TTC549 (cell line): Measurements from ENCODE around the gene SNX11.
"Not testable (repeated sequence)": the region's sequence is repeated elsewhere in the genome, so short reads cannot be mapped to it uniquely, and the experiment has no call there.

Source experiments
- FAIRE-seq: peaks from 2 replicates; lab custom pipeline; 2012; peaks lifted over from hg19 to GRCh38; lab: Jason Lieb, UNC

The SNX11 gene

GRCh38 chr17:48107137-48108055 is at the start of gene SNX11:
SNX11 (plus strand) TSS chr17:48107766; CDS start chr17:48112044, 4,278 bp downstream.
- FAIRE-seq: no peak

- no peak for FAIRE-seq
These were observed 49.0 kb upstream of the SNX11 start for GRCh38 chr17:48058393-48059124.

GRCh38 chr17:48059125-48059668 is 48.4 kb upstream of the SNX11 start:
- no peak for FAIRE-seq

GRCh38 chr17:48060249-48060648 is 47.3 kb upstream of the SNX11 start:
- FAIRE-seq: no peak

GRCh38 chr17:48062273-48062672 is 45.3 kb upstream of the SNX11 start:
- FAIRE-seq: no peak

GRCh38 chr17:48064638-48065037 is 42.9 kb upstream of the SNX11 start:
- no peak for FAIRE-seq

GRCh38 chr17:48066192-48066591 is 41.4 kb upstream of the SNX11 start:
- no peak for FAIRE-seq

- no peak for FAIRE-seq
These were observed 40.9 kb upstream of the SNX11 start for GRCh38 chr17:48066656-48067055.

GRCh38 chr17:48067245-48067644 is 40.3 kb upstream of the SNX11 start:
- no peak for FAIRE-seq

- FAIRE-seq: not testable (repeated sequence)
These were observed 39.8 kb upstream of the SNX11 start for GRCh38 chr17:48067808-48068207.

- FAIRE-seq: no peak
These were observed 39.0 kb upstream of the SNX11 start for GRCh38 chr17:48068491-48068961.

- FAIRE-seq: no peak
These were observed 37.4 kb upstream of the SNX11 start for GRCh38 chr17:48070195-48070594.

- FAIRE-seq: no peak
These were observed 35.9 kb upstream of the SNX11 start for GRCh38 chr17:48071654-48072053.

GRCh38 chr17:48072811-48073210 is 34.8 kb upstream of the SNX11 start:
- FAIRE-seq: not testable (repeated sequence)

- FAIRE-seq: not testable (repeated sequence)
These were observed 33.9 kb upstream of the SNX11 start for GRCh38 chr17:48073566-48074094.

- FAIRE-seq: peak; percentile 66
These were observed 33.1 kb upstream of the SNX11 start for GRCh38 chr17:48074322-48075081.

- FAIRE-seq: not testable (repeated sequence)
These were observed 30.4 kb upstream of the SNX11 start for GRCh38 chr17:48077152-48077551.

GRCh38 chr17:48081858-48082257 is 25.7 kb upstream of the SNX11 start:
- FAIRE-seq: no peak

GRCh38 chr17:48084932-48085331 is 22.6 kb upstream of the SNX11 start:
- no peak for FAIRE-seq

GRCh38 chr17:48093341-48094045 is 14.1 kb upstream of the SNX11 start:
- FAIRE-seq: no peak

- no peak for FAIRE-seq
These were observed 12.0 kb upstream of the SNX11 start for GRCh38 chr17:48095611-48096010.
